ENCODE results near the gene PLCXD3.

- TF ChIP-seq YY1 (IDR thresholded peaks at IDR 0.05; ENCODE audit: low read depth): no peak
- no peak for TF ChIP-seq RAD21 (IDR thresholded peaks at IDR 0.05; ENCODE audit: low read depth)
- TF ChIP-seq FOXM1 (IDR thresholded peaks at IDR 0.05; ENCODE audit: borderline replicate concordance, low read depth): no peak
- no peak for TF ChIP-seq TCF12 (IDR thresholded peaks at IDR 0.05; ENCODE audit: low read depth)
Measured at GRCh38 chr5:41482715-41483114, 27.7 kb downstream of the PLCXD3 start.
